NT2/D1 (cell line): Measurements from ENCODE around the gene TENM3.

Experiments used
- SUZ12 ChIP-seq: IDR thresholded peaks from 2 replicates; pipeline ENCODE4 v1.6.1; 2011; ENCODE audit not compliant: insufficient read length, insufficient read depth; ENCODE audit errors: extremely low read depth
- YY1 ChIP-seq: IDR thresholded peaks from 2 replicates; pipeline ENCODE4 v1.6.1; 2011; ENCODE audit not compliant: insufficient read length, insufficient read depth
- ZNF274 ChIP-seq: IDR thresholded peaks from 2 replicates; pipeline ENCODE4 v1.6.1; 2011; ENCODE audit warnings: mild to moderate bottlenecking, low read depth, low read length

- TF ChIP-seq ZNF274 (no peak), YY1 (no peak), SUZ12 (no peak)
Measured at GRCh38 chr4:182495031-182495430, 251.8 kb downstream of the TENM3 start.
